GM20431 (cell line): ENCODE data around the gene CBL.
"Not testable (repeated sequence)": the region's sequence is repeated elsewhere in the genome, so short reads cannot be mapped to it uniquely, and the experiment has no call there.

Experiments used
- in situ Hi-C: fragments of 300-500 bp; cut with MseI, MboI; formaldehyde crosslinking; loops from one replicate; pipeline ENCODE4 v1.15.0; 2020; ENCODE audit warnings: low sequenced_read_pairs; ENCODE audit not compliant: unreplicated experiment

CBL gene

GRCh38 chr11:119205574-119206510 lies at the start of gene CBL:
Gene CBL, plus strand, starts transcription at chr11:119206339. Its CDS starts 79 bp downstream, at chr11:119206418.
- in situ Hi-C loops, result no loop called here

GRCh38 chr11:119156496-119156895 lies 49.6 kb upstream of the CBL start:
- in situ Hi-C loops, result no loop called here

- in situ Hi-C loops, result no loop called here
Measured at GRCh38 chr11:119157063-119157462, 49.1 kb upstream of the CBL start.

- in situ Hi-C loops, result no loop called here
Measured at GRCh38 chr11:119158467-119158866, 47.7 kb upstream of the CBL start.

GRCh38 chr11:119160151-119160550 lies 46.0 kb upstream of the CBL start:
- in situ Hi-C loops, result no loop called here

GRCh38 chr11:119161871-119162270 lies 44.3 kb upstream of the CBL start:
- in situ Hi-C loops, result no loop called here

- in situ Hi-C loops, result no loop called here
Measured at GRCh38 chr11:119166368-119167076, 39.6 kb upstream of the CBL start.

- in situ Hi-C loops, result not testable (repeated sequence)
Measured at GRCh38 chr11:119167077-119167458, 39.1 kb upstream of the CBL start.

- in situ Hi-C loops, result no loop called here
Measured at GRCh38 chr11:119167933-119168332, 38.2 kb upstream of the CBL start.

- in situ Hi-C loops, result no loop called here
Measured at GRCh38 chr11:119168471-119169281, 37.5 kb upstream of the CBL start, which contains the start of gene NLRX1. Gene NLRX1, plus strand, starts transcription at chr11:119168725. Its CDS starts 2,679 bp downstream, at chr11:119171404.

GRCh38 chr11:119169282-119169719 lies 36.8 kb upstream of the CBL start:
- in situ Hi-C loops, result no loop called here

GRCh38 chr11:119172513-119172912 lies 33.6 kb upstream of the CBL start:
- in situ Hi-C loops, result no loop called here

GRCh38 chr11:119173453-119173852 lies 32.7 kb upstream of the CBL start:
- in situ Hi-C loops, result no loop called here

- in situ Hi-C loops, result no loop called here
Measured at GRCh38 chr11:119175493-119176077, 30.6 kb upstream of the CBL start.

- in situ Hi-C loops, result no loop called here
Measured at GRCh38 chr11:119178166-119178680, 27.9 kb upstream of the CBL start.

GRCh38 chr11:119179342-119179741 lies 26.8 kb upstream of the CBL start:
- in situ Hi-C loops, result no loop called here

- in situ Hi-C loops, result no loop called here
Measured at GRCh38 chr11:119179983-119180382, 26.2 kb upstream of the CBL start.

- in situ Hi-C loops, result no loop called here
Measured at GRCh38 chr11:119180729-119181676, 25.1 kb upstream of the CBL start.
